ENCODE data around the gene ISLR2. TPM values are rescaled to one million over a fixed set of nuclear protein-coding genes. Genes with fewer than 3 reads are reported as not detected.
A peak's percentile ranks its signal among the peaks of the same experiment; 100 is the strongest.

The ISLR2 gene
- total and polyA plus RNA-seq, 4 donors = 0.13 to 1.5 (median 0.99) TPM

DNA sequence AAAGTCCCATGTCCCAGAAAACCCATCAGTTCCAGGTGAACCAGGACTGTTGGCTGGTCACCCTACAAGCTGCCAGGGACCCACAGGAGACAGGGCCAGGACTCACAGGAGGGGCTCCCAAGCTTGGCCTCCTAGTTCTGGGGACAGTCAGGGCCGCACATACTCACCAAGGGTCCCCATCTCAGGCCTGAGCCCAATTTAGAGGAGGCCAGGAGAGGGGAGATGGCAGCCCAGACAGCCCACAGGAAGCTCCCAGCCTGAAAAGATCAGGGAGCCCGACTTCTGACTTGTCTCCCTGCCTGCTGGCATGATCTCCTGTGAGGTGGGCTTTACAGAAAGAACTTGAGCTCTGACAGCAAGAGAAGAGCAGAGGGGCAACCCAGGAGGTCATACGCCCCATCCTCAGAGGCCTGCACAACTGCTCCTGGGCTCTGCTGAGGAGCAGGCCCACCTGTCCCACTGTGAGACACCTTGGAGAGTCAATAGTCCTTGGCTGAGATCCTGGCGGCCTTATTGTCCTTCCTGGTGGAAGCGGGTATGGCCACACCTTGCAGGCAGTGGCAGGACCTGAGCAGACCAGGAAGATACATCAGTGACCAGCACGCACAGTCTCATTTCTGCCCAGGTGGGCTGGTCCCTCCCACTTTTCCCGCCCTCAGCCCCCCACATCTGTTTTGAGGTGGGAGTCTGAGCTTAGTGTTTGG lies 40.6 kb downstream of the ISLR2 start:
- intact Hi-C loops (cut with DNase I) = loop anchor here in 1 of 2 donors (5.0 kb wide), 1 partner anchor 36 kb away; no protein-coding TSS in a partner anchor
- DNase-seq (peak in 1 of 2 donors; percentile 58), ATAC-seq (ENCODE audit: low FRiP score) (no peak)
- no peaks in the 10 kb centered on the region for H3K9me3 ChIP-seq (ENCODE audit: control insufficient read depth, low read length)
- H3K4me1 ChIP-seq (ENCODE audit: control insufficient read depth in 1 of 2, insufficient read depth in 2 of 2, low read length in 2 of 2) = no peaks in the 10 kb centered on the region
- no peaks in the 10 kb centered on the region for H3K27me3 ChIP-seq (ENCODE audit: control insufficient read depth in 1 of 2, insufficient read depth in 2 of 2, low read length in 1 of 2)
- H3K36me3 ChIP-seq (ENCODE audit: control insufficient read depth in 1 of 2, insufficient read depth in 2 of 2, low read length in 1 of 2) = no peaks in the 10 kb centered on the region
- no peak overlapping the region for H3K4me3 ChIP-seq (ENCODE audit: low read length in 2 of 2)
- 95% methylated on average over 7 of the region's 7 CpGs for WGBS, 2 donors
- H3K27ac ChIP-seq (ENCODE audit: low read depth in 1 of 2, low read length in 2 of 2) = no peak overlapping the region

DNA sequence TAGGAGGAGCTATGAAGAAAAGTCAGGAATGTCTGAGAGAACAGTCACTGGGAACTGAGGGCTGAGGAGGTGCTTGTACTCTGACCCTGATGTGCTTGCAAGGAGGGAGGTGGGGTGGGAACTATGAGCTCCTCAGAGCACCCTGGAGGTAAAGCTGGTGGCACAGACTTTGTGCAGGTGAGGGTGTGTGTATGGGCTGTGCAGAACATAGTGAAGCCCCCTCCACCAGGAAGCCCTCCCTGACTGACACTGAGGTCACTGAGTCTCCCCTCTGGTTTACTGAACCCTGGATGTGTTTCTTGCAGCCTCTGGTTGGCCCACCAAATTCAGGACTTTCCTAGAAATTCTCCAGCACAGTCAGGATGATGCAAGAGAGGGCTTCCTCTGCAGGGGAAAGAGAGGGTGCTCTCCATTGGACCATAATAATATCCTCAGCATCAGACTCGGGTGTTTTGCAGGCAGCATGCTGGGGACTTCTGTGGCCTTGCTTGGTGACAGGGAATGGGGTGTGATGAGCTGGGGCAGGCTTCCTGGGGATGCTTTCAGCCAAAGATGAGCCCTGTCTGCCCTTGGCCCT lies 41.7 kb downstream of the ISLR2 start:
- 99 to 100% methylated on average over 1 of the region's 1 CpG for WGBS, 2 donors
- Histone ChIP-seq H3K27ac (ENCODE audit: low read depth in 1 of 2, low read length in 2 of 2) (no peak overlapping the region), H3K27me3 (ENCODE audit: control insufficient read depth in 1 of 2, insufficient read depth in 2 of 2, low read length in 1 of 2) (no peaks in the 10 kb centered on the region), H3K9me3 (ENCODE audit: control insufficient read depth, low read length) (no peaks in the 10 kb centered on the region), H3K36me3 (ENCODE audit: control insufficient read depth in 1 of 2, insufficient read depth in 2 of 2, low read length in 1 of 2) (no peaks in the 10 kb centered on the region), H3K4me1 (ENCODE audit: control insufficient read depth in 1 of 2, insufficient read depth in 2 of 2, low read length in 2 of 2) (no peaks in the 10 kb centered on the region), H3K4me3 (ENCODE audit: low read length in 2 of 2) (no peak overlapping the region)
- DNase-seq (peak in 1 of 2 donors; percentile 36), ATAC-seq (ENCODE audit: low FRiP score) (no peak)
- intact Hi-C loops (cut with DNase I) = loop anchor here in 1 of 2 donors (5.0 kb wide), 1 partner anchor 35 kb away; no protein-coding TSS in a partner anchor

DNA sequence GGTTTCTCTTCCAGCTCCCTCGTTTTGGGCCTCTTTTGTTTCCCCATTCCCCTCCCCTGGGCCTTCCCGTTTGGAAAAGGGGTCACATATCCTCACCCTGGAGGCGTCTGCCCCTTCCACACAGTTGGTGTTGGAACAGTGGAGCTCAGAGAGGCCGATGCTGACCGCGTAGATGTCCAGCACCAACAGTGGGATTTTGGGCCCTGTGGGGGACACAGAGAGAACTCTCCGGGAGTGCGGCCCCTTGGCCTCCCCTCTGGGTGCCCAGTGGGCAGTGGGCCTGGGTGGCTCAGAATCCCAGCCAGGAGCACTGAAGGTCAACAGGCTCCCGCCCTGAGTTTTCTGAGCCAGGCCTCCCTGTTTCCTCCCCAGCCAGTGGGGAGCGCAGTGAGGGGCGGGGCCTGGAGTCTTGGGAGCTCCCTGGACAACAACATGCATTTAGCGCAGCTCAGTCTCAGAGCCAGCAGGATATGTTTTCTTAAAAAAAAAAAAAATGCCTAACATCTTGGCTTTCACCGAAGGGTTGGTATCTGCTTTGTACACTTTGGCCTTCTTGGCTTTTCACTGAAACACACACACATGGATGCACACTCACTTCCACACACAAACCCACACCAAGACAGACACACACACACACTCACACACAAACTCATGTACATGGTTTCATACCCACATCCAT lies 42.5 kb downstream of the ISLR2 start:
- Histone ChIP-seq H3K4me1 (ENCODE audit: control insufficient read depth in 1 of 2, insufficient read depth in 2 of 2, low read length in 2 of 2) (no peaks in the 10 kb centered on the region), H3K27me3 (ENCODE audit: control insufficient read depth in 1 of 2, insufficient read depth in 2 of 2, low read length in 1 of 2) (no peaks in the 10 kb centered on the region), H3K36me3 (ENCODE audit: control insufficient read depth in 1 of 2, insufficient read depth in 2 of 2, low read length in 1 of 2) (no peaks in the 10 kb centered on the region), H3K4me3 (ENCODE audit: low read length in 2 of 2) (no peak overlapping the region), H3K9me3 (ENCODE audit: control insufficient read depth, low read length) (no peaks in the 10 kb centered on the region), H3K27ac (ENCODE audit: low read depth in 1 of 2, low read length in 2 of 2) (peak overlapping the region in 1 of 2 donors; percentile 5)
- peak; percentile 81 for ATAC-seq (ENCODE audit: low FRiP score)
- intact Hi-C loops (cut with DNase I) = loop anchor here in 1 of 2 donors (5.0 kb wide), 1 partner anchor 34 kb away; no protein-coding TSS in a partner anchor
- peak; percentile 83 to 88 for DNase-seq
- WGBS, 2 donors = 23 to 30% methylated on average over 13 of the region's 13 CpGs

DNA sequence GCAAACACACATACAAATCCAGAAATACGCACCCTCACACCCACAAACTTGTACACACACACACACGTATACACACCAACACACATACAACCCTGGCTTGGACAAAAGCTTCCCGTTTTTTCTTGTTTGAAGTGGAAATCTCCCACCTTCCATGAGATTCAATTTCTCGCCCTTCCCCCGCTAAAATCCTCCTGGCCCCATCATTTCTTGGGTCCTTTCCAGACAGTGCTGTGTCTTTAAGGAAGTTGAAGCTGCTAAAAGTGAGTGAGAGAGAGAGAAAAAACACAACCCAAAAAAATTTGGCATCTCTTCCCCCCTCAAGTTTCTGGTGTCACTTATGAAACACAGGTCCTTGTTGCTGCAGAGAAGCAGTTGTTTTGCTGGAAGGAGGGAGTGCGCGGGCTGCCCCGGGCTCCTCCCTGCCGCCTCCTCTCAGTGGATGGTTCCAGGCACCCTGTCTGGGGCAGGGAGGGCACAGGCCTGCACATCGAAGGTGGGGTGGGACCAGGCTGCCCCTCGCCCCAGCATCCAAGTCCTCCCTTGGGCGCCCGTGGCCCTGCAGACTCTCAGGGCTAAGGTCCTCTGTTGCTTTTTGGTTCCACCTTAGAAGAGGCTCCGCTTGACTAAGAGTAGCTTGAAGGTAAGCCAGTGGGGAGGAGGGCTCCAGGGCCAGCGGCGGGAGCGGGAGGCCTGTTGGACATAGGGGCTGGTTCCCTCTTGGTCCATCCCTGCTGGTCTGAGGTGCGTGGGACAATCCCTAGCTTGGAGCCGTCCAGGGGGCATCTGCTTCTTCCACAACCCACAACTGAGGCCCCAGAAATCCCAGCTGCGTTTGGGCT lies 43.2 kb downstream of the ISLR2 start, which contains the start of gene ISLR:
ISLR (plus strand) TSS at position 331 of the 839 bp plus-strand sequence. CDS start 1,149 bp downstream, outside the sequence.
- DNase-seq (peak in 1 of 2 donors; percentile 75), ATAC-seq (ENCODE audit: low FRiP score) (peak; percentile 79)
- intact Hi-C loops (cut with DNase I) = loop anchor here in 1 of 2 donors (5.0 kb wide), 1 partner anchor 34 kb away; no protein-coding TSS in a partner anchor
- Histone ChIP-seq H3K4me3 (ENCODE audit: low read length in 2 of 2) (no peak within 1 kb of the TSS), H3K27me3 (ENCODE audit: control insufficient read depth in 1 of 2, insufficient read depth in 2 of 2, low read length in 1 of 2) (no peaks in the 10 kb centered on the region), H3K27ac (ENCODE audit: low read depth in 1 of 2, low read length in 2 of 2) (peak within 1 kb of the TSS in 1 of 2 donors; percentile 27), H3K9me3 (ENCODE audit: control insufficient read depth, low read length) (no peaks in the 10 kb centered on the region), H3K4me1 (ENCODE audit: control insufficient read depth in 1 of 2, insufficient read depth in 2 of 2, low read length in 2 of 2) (no peaks in the 10 kb centered on the region), H3K36me3 (ENCODE audit: control insufficient read depth in 1 of 2, insufficient read depth in 2 of 2, low read length in 1 of 2) (no peaks in the 10 kb centered on the region)
- 11 to 18% methylated on average over 20 of the region's 20 CpGs for WGBS, 2 donors

DNA sequence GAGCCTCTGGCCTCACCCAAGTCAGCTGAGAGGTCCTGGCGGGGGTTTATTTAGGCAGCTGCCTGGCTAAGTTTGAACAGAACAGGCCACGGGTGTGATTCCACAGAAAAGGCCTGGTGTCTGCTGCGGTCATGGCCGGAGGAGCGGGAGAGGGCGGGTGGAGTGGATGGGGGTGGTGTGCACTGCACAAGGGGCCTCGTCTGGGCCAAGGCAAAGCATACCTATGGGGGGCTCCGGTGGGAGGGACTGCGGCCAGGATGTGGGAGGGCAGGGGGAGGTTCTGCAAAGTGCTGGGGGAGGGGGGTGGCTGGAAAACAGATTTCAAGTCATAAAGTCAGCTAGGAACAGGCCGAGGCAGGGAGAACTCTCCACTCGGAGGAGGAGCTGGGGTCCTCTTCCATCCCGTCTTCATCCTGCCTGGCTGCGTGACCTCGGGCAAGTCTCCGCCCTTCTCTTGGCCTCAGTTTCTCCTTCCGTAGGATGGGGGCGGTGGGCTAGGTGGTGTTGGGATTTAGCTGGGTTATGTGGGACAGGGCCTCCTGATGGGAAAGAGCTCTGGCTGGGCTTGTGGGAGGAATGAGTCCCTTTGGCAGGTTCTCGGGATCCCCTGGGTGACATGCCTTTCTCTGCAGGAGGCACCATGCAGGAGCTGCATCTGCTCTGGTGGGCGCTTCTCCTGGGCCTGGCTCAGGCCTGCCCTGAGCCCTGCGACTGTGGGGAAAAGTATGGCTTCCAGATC lies 44.0 kb downstream of the ISLR2 start:
- WGBS, 2 donors = 35 to 62% methylated on average over 20 of the region's 20 CpGs
- intact Hi-C loops (cut with DNase I) = loop anchor here in 1 of 2 donors (5.0 kb wide), 1 partner anchor 33 kb away; no protein-coding TSS in a partner anchor
- no peak overlapping the region for H3K4me3 ChIP-seq (ENCODE audit: low read length in 2 of 2)
- ATAC-seq (ENCODE audit: low FRiP score) (peak; percentile 63), DNase-seq (peak; percentile 66 to 78)
- H3K4me1 ChIP-seq (ENCODE audit: control insufficient read depth in 1 of 2, insufficient read depth in 2 of 2, low read length in 2 of 2) = no peaks in the 10 kb centered on the region
- H3K36me3 ChIP-seq (ENCODE audit: control insufficient read depth in 1 of 2, insufficient read depth in 2 of 2, low read length in 1 of 2) = no peaks in the 10 kb centered on the region
- no peaks in the 10 kb centered on the region for H3K27me3 ChIP-seq (ENCODE audit: control insufficient read depth in 1 of 2, insufficient read depth in 2 of 2, low read length in 1 of 2)
- peak overlapping the region in 1 of 2 donors; percentile 27 for H3K27ac ChIP-seq (ENCODE audit: low read depth in 1 of 2, low read length in 2 of 2)
- H3K9me3 ChIP-seq (ENCODE audit: control insufficient read depth, low read length) = no peaks in the 10 kb centered on the region

DNA sequence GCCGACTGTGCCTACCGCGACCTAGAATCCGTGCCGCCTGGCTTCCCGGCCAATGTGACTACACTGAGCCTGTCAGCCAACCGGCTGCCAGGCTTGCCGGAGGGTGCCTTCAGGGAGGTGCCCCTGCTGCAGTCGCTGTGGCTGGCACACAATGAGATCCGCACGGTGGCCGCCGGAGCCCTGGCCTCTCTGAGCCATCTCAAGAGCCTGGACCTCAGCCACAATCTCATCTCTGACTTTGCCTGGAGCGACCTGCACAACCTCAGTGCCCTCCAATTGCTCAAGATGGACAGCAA lies 44.5 kb downstream of the ISLR2 start:
- intact Hi-C loops (cut with DNase I) = loop anchor here in 1 of 2 donors (5.0 kb wide), 1 partner anchor 32 kb away; no protein-coding TSS in a partner anchor
- DNase-seq (peak in 1 of 2 donors; percentile 77), ATAC-seq (ENCODE audit: low FRiP score) (no peak)
- Histone ChIP-seq H3K27me3 (ENCODE audit: control insufficient read depth in 1 of 2, insufficient read depth in 2 of 2, low read length in 1 of 2) (no peaks in the 10 kb centered on the region), H3K9me3 (ENCODE audit: control insufficient read depth, low read length) (no peaks in the 10 kb centered on the region), H3K4me3 (ENCODE audit: low read length in 2 of 2) (no peak overlapping the region), H3K4me1 (ENCODE audit: control insufficient read depth in 1 of 2, insufficient read depth in 2 of 2, low read length in 2 of 2) (no peaks in the 10 kb centered on the region), H3K27ac (ENCODE audit: low read depth in 1 of 2, low read length in 2 of 2) (no peak overlapping the region), H3K36me3 (ENCODE audit: control insufficient read depth in 1 of 2, insufficient read depth in 2 of 2, low read length in 1 of 2) (no peaks in the 10 kb centered on the region)
- 64 to 80% methylated on average over 14 of the region's 14 CpGs for WGBS, 2 donors

DNA sequence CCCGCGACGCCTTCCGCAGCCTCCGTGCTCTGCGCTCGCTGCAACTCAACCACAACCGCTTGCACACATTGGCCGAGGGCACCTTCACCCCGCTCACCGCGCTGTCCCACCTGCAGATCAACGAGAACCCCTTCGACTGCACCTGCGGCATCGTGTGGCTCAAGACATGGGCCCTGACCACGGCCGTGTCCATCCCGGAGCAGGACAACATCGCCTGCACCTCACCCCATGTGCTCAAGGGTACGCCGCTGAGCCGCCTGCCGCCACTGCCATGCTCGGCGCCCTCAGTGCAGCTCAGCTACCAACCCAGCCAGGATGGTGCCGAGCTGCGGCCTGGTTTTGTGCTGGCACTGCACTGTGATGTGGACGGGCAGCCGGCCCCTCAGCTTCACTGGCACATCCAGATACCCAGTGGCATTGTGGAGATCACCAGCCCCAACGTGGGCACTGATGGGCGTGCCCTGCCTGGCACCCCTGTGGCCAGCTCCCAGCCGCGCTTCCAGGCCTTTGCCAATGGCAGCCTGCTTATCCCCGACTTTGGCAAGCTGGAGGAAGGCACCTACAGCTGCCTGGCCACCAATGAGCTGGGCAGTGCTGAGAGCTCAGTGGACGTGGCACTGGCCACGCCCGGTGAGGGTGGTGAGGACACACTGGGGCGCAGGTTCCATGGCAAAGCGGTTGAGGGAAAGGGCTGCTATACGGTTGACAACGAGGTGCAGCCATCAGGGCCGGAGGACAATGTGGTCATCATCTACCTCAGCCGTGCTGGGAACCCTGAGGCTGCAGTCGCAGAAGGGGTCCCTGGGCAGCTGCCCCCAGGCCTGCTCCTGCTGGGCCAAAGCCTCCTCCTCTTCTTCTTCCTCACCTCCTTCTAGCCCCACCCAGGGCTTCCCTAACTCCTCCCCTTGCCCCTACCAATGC lies 45.1 kb downstream of the ISLR2 start:
- DNase-seq = peak in 1 of 2 donors; percentile 70
- no peak for ATAC-seq (ENCODE audit: low FRiP score)
- Histone ChIP-seq H3K27me3 (ENCODE audit: control insufficient read depth in 1 of 2, insufficient read depth in 2 of 2, low read length in 1 of 2) (no peaks in the 10 kb centered on the region), H3K4me1 (ENCODE audit: control insufficient read depth in 1 of 2, insufficient read depth in 2 of 2, low read length in 2 of 2) (no peaks in the 10 kb centered on the region), H3K9me3 (ENCODE audit: control insufficient read depth, low read length) (no peaks in the 10 kb centered on the region), H3K36me3 (ENCODE audit: control insufficient read depth in 1 of 2, insufficient read depth in 2 of 2, low read length in 1 of 2) (no peaks in the 10 kb centered on the region), H3K4me3 (ENCODE audit: low read length in 2 of 2) (no peak overlapping the region), H3K27ac (ENCODE audit: low read depth in 1 of 2, low read length in 2 of 2) (no peak overlapping the region)
- intact Hi-C loops (cut with DNase I) = no loop called here
- 92 to 93% methylated on average over 45 of the region's 45 CpGs for WGBS, 2 donors

Data from aorta (tissue), 5 donors.